SK-N-MC (cell line): Measurements from ENCODE around the gene AK5.

ENCODE experiments used
- EZH2 ChIP-seq: fragments of 200-600 bp; sonication (generic); IDR thresholded peaks from one replicate; pipeline ENCODE4 v1.6.1; 2017; ENCODE audit warnings: antibody characterized with exemption
- FOXP2 ChIP-seq: optimal IDR thresholded peaks from 2 replicates; pipeline ENCODE3; 2011; ENCODE audit warnings: mild to moderate bottlenecking, moderate library complexity; ENCODE audit not compliant: insufficient read depth; ENCODE audit errors: extremely low read length, control extremely low read depth
- POLR2AphosphoS5 ChIP-seq: IDR thresholded peaks from 2 replicates; pipeline ENCODE4 v1.6.1; 2012; ENCODE audit warnings: mild to moderate bottlenecking, low read depth, low read length, borderline replicate concordance

DNA sequence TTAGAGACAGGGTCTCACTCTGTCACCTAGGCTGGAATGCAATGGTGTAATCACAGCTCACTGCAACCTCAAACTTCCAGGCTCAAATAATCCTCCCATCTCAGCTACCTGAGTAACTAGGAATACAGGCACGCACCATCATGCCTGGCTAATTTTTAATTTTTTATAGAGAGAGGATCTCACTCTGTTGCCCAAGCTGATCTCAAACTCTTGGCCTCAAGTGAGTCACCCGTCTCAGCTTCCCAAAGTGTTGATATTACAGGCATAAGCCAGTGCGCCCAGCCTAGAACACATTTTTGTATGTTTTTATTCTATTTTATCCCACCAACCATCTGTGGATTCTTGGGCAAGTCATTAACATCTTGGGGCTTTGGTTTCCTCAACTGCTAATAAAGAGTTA is 100.5 kb downstream of the AK5 start:
- no peak for TF ChIP-seq POLR2AphosphoS5
- no peak for TF ChIP-seq EZH2
- TF ChIP-seq FOXP2 = no peak
